B cell (primary cell): ENCODE results near the gene HIGD1C.

Experiments used
- EZH2 ChIP-seq: IDR thresholded peaks from 2 replicates; pipeline ENCODE4 v1.6.1; 2012; ENCODE audit warnings: borderline replicate concordance, low read depth, mild to moderate bottlenecking, moderate library complexity, low read length; ENCODE audit not compliant: insufficient read depth, poor library complexity, severe bottlenecking
- TF ChIP-seq, protein P1 (sequence below): fragments of 200-600 bp; IDR thresholded peaks from one replicate; pipeline ENCODE4 v1.8.0; 2022; ENCODE audit warnings: antibody characterized with exemption, mild to moderate bottlenecking

GRCh38 chr12:50984586-50985298, 32.4 kb downstream of the HIGD1C start:
- TF ChIP-seq EZH2: no peak
- TF ChIP-seq, protein P1, sequence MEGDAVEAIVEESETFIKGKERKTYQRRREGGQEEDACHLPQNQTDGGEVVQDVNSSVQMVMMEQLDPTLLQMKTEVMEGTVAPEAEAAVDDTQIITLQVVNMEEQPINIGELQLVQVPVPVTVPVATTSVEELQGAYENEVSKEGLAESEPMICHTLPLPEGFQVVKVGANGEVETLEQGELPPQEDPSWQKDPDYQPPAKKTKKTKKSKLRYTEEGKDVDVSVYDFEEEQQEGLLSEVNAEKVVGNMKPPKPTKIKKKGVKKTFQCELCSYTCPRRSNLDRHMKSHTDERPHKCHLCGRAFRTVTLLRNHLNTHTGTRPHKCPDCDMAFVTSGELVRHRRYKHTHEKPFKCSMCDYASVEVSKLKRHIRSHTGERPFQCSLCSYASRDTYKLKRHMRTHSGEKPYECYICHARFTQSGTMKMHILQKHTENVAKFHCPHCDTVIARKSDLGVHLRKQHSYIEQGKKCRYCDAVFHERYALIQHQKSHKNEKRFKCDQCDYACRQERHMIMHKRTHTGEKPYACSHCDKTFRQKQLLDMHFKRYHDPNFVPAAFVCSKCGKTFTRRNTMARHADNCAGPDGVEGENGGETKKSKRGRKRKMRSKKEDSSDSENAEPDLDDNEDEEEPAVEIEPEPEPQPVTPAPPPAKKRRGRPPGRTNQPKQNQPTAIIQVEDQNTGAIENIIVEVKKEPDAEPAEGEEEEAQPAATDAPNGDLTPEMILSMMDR: no peak
